Pancreas (tissue), 10 donors: ENCODE results near the gene WDR33. TPM values are rescaled to one million over a fixed set of nuclear protein-coding genes. Genes with fewer than 3 reads are reported as not detected.

ENCODE experiments used
- ATAC-seq, 4 donors: fragments of 200-7000 bp; cut with Tn5 transposase; one replicate each; pipeline versions ENCODE4 v1.8.0 to v1.9.1; 2020; ENCODE audit warnings: mild to moderate bottlenecking in 4 of 4, moderate library complexity in 4 of 4
- DNase-seq, 6 donors: peaks; one replicate each; pipeline ENCODE4 v3.0.0-alpha.2; 2020
- FAIRE-seq: peaks from 2 replicates; lab custom pipeline; 2012; peaks lifted over from hg19 to GRCh38; lab: Jason Lieb, UNC
- H3K27ac ChIP-seq, 4 donors: fragments of 200-600 bp; sonication (generic); 1 replicate in 3 of 4; 2 replicates in 1 of 4; pipeline versions ENCODE4 v1.5.0 to v1.8.0; 2020
- H3K27me3 ChIP-seq, 4 donors: fragments of 200-600 bp; one replicate each; pipeline ENCODE4 v1.8.0; 2021
- H3K36me3 ChIP-seq, 3 donors: fragments of 200-600 bp; sonication (generic) in 1 of 3; one replicate each; pipeline versions ENCODE4 v1.5.0 to v1.8.0; 2020 to 2021
- H3K4me1 ChIP-seq, 3 donors: fragments of 200-600 bp; one replicate each; pipeline ENCODE4 v1.8.0; 2021
- H3K4me3 ChIP-seq, 4 donors: fragments of 200-600 bp; sonication (generic) in 2 of 4; one replicate each; pipeline versions ENCODE4 v1.5.0 to v1.8.0; 2020 to 2021
- H3K9me3 ChIP-seq, 4 donors: fragments of 200-600 bp; one replicate each; pipeline ENCODE4 v1.8.0; 2021
- CTCF ChIP-seq, 4 donors: fragments of 200-600 bp; sonication (generic) in 3 of 4; IDR thresholded peaks; one replicate each; pipeline versions ENCODE4 v1.5.0 to v1.8.0; 2021; ENCODE audit warnings: antibody characterized with exemption in 4 of 4
- WGBS, 2 donors: extraction: QIAGEN DNeasy Blood & Tissue Kit; methylation state at CpG; one replicate each; pipeline ENCODE4 v1.1.7; 2013; 5-methylcytosine and 5-hydroxymethylcytosine counted together
- intact Hi-C, 3 donors: fragments of 100-400 bp; cut with DNase I; formaldehyde crosslinking; loops; one replicate each; pipeline versions ENCODE4 v1.11.1 to v1.14.2; 2022
- polyA plus RNA-seq, 2 donors: library from polyadenylated mRNA; stranded (reverse); fragments of 200-250 nt; gene quantifications; one replicate each; pipeline ENCODE4 v1.2.3, GENCODE V29; 2013
- total RNA-seq, 6 donors: library from RNA; stranded (reverse); fragmentation: NEBNext Ultra II Directional in 4 of 6; extraction: Animal tissue kit (Norgen Biotek cat#: 25700) in 4 of 6; gene quantifications; one replicate each; pipeline versions ENCODE4 v1.2.1 to v1.2.4, GENCODE V29; 2021 to 2023
- donor health status: healthy with polysubstance abuse.
- donor health status: DM: no; HTN: no; CAD: no; lungs with moderate emphysema.
- donor health status: DM: no; HTN: no; CAD: no.
- donor health status: control.
- donor health status: control.
- donor health status: Bipolar disorder and iron deficiency.
- donor health status: DM: yes; HTN: yes; CAD: no.
- donor health status: DM: no; HTN: no; CAD: no.
- donor health status: DM: no; HTN: no; CAD: no.
- donor health status: DM: yes; HTN: yes; CAD: no.

Gene WDR33
- total and polyA plus RNA-seq, 8 donors: 8.9 to 29.6 (median 17.7) TPM

DNA sequence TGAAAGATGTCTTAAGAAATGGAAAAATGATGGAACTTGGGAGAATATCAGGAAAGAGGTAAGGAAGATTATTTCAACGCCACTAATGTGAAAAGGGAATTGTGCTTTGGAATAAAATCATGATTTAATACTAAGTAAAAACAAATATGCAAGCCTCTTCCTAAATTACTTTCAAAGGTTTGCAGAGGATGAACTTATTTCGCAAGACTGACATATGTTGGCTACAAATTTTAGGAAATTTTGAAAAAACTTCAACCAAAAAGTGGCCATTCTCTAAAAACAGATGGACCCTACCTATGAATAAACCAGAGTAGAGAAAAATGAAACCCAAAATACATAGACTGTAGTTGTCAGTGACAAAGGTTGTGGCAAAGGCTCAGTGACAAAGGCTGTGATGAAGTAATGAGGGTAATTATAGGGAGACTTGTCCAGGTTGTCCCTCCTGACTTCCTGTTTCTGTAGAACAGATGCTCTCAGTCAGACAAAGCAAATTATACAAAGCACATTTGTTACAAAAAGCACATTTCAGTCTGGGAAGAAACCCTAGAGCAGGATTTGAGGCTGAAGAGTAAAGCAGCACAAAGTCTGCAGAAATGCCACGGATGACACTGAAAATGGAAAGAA lies 70.2 kb downstream of the WDR33 start:
- Histone ChIP-seq H3K36me3 (peaks cover 0 to 10% (median 0%) of the 10 kb centered on the region in 3 donors), H3K4me1 (peaks cover 16 to 17% (median 17%) of the 10 kb centered on the region in 3 donors), H3K9me3 (no peaks in the 10 kb centered on the region), H3K27me3 (no peaks in the 10 kb centered on the region), H3K4me3 (no peak overlapping the region), H3K27ac (no peak overlapping the region)
- FAIRE-seq (no peak), ATAC-seq (peak in 1 of 4 donors; percentile 27), DNase-seq (no peak)
- 95 to 99% methylated on average over 3 of the region's 3 CpGs for WGBS, 2 donors
- intact Hi-C loops: no loop called here
- no peak for TF ChIP-seq CTCF (IDR thresholded peaks at IDR 0.05)

GRCh38 chr2:127739800-127740199 lies 71.2 kb downstream of the WDR33 start:
- intact Hi-C loops: no loop called here
- no peaks in the 10 kb centered on the region for H3K9me3 ChIP-seq
- TF ChIP-seq CTCF (IDR thresholded peaks at IDR 0.05): no peak
- no peak for FAIRE-seq
- no peak overlapping the region for H3K27ac ChIP-seq
- no peak for ATAC-seq
- H3K4me3 ChIP-seq: no peak overlapping the region
- WGBS, 2 donors: 91 to 100% methylated on average over 1 of the region's 1 CpG
- H3K27me3 ChIP-seq: no peaks in the 10 kb centered on the region
- peaks cover 17 to 24% (median 22%) of the 10 kb centered on the region in 3 donors for H3K4me1 ChIP-seq
- no peak for DNase-seq
- H3K36me3 ChIP-seq: peaks cover 0 to 7% (median 0%) of the 10 kb centered on the region in 3 donors

- Histone ChIP-seq H3K27me3 (no peaks in the 10 kb centered on the region), H3K27ac (peak overlapping the region in 2 of 4 donors; percentile 39 to 44), H3K9me3 (no peaks in the 10 kb centered on the region), H3K36me3 (no peaks in the 10 kb centered on the region), H3K4me1 (peaks cover 32 to 40% (median 36%) of the 10 kb centered on the region in 3 donors), H3K4me3 (no peak overlapping the region)
- TF ChIP-seq CTCF (IDR thresholded peaks at IDR 0.05): no peak
- FAIRE-seq: no peak
- peak; percentile 35 to 55 (median 49) for ATAC-seq
- intact Hi-C loops: no loop called here
- DNase-seq: no peak
- WGBS, 2 donors: 10 to 12% methylated on average over 1 of the region's 1 CpG
Observed at GRCh38 chr2:127737892-127738291, 73.1 kb downstream of the WDR33 start.

- Histone ChIP-seq H3K4me1 (peaks cover 34 to 43% (median 36%) of the 10 kb centered on the region in 3 donors), H3K27me3 (no peaks in the 10 kb centered on the region), H3K4me3 (no peak overlapping the region), H3K36me3 (no peaks in the 10 kb centered on the region), H3K27ac (peak overlapping the region in 2 of 4 donors; percentile 25 to 69), H3K9me3 (no peaks in the 10 kb centered on the region)
- TF ChIP-seq CTCF (IDR thresholded peaks at IDR 0.05): no peak
- WGBS, 2 donors: 75 to 80% methylated on average over 3 of the region's 3 CpGs
- FAIRE-seq (peak; percentile 32), DNase-seq (no peak), ATAC-seq (peak; percentile 30 to 73 (median 66))
- intact Hi-C loops: no loop called here
Observed at GRCh38 chr2:127735537-127736399, 75.2 kb downstream of the WDR33 start.
